ENCODE measurements around the gene PDE4B. TPM values are rescaled to one million over a fixed set of nuclear protein-coding genes. Genes with fewer than 3 reads are reported as not detected.

PDE4B gene
- total and polyA plus RNA-seq, 10 of the 15 experiments (the other 5 are each of a cell fraction or from before 2014, with no cell fraction given): 3.0 to 13.2 (median 5.7) TPM

DNA sequence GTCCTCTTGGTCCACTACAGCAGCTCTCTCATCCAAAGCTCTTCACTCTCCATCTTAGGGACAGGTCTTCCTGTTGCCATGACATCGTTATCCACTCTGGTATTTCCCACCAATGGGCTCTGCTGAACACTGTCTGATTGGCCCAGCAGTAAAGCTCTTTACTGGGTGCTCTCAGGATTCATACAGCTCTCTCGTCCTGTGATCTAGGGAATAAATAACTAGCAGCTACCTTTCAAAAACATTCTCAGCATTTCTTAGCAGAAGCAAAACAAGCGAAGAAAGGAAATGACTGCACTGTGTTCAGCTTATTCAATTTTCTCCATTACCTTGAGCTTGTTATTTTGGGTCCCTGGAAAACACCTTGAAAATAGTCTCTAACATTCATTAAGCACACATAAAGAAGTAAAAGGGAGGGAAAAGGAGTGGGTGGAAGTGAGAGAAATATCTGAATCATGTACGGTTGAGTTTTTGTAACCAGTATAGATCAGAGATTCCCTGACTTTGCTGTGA, 577.8 kb downstream of the PDE4B start (continued):
- TF ChIP-seq, protein P1, sequence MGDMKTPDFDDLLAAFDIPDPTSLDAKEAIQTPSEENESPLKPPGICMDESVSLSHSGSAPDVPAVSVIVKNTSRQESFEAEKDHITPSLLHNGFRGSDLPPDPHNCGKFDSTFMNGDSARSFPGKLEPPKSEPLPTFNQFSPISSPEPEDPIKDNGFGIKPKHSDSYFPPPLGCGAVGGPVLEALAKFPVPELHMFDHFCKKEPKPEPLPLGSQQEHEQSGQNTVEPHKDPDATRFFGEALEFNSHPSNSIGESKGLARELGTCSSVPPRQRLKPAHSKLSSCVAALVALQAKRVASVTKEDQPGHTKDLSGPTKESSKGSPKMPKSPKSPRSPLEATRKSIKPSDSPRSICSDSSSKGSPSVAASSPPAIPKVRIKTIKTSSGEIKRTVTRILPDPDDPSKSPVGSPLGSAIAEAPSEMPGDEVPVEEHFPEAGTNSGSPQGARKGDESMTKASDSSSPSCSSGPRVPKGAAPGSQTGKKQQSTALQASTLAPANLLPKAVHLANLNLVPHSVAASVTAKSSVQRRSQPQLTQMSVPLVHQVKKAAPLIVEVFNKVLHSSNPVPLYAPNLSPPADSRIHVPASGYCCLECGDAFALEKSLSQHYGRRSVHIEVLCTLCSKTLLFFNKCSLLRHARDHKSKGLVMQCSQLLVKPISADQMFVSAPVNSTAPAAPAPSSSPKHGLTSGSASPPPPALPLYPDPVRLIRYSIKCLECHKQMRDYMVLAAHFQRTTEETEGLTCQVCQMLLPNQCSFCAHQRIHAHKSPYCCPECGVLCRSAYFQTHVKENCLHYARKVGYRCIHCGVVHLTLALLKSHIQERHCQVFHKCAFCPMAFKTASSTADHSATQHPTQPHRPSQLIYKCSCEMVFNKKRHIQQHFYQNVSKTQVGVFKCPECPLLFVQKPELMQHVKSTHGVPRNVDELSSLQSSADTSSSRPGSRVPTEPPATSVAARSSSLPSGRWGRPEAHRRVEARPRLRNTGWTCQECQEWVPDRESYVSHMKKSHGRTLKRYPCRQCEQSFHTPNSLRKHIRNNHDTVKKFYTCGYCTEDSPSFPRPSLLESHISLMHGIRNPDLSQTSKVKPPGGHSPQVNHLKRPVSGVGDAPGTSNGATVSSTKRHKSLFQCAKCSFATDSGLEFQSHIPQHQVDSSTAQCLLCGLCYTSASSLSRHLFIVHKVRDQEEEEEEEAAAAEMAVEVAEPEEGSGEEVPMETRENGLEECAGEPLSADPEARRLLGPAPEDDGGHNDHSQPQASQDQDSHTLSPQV (IDR thresholded peaks at IDR 0.05): no peak
- peak; percentile 32 to 78 for TF ChIP-seq IKZF2 (IDR thresholded peaks at IDR 0.05)
- 0 out of 2 replicates have a peak, but pooled peaks have one; percentile 33 for TF ChIP-seq RUNX3 (IDR thresholded peaks at IDR 0.05; ENCODE audit: low read length)
- no peak for TF ChIP-seq BHLHE40 (IDR thresholded peaks at IDR 0.05; ENCODE audit: borderline replicate concordance in 1 of 2, low read depth in 2 of 2, low read length in 1 of 2)
- peak; percentile 60; the same call in 1 of the 2 replicates for TF ChIP-seq MEF2A (IDR thresholded peaks at IDR 0.05; ENCODE audit: insufficient read depth, low read depth, low read length)
- TF ChIP-seq CREB1 (IDR thresholded peaks at IDR 0.05; ENCODE audit: low read depth): 0 out of 2 replicates have a peak, but pooled peaks have one; percentile 42
- peak; percentile 63 for TF ChIP-seq RELA (IDR thresholded peaks at IDR 0.05; ENCODE audit: borderline replicate concordance, partially characterized antibody)
- TF ChIP-seq, protein P2, sequence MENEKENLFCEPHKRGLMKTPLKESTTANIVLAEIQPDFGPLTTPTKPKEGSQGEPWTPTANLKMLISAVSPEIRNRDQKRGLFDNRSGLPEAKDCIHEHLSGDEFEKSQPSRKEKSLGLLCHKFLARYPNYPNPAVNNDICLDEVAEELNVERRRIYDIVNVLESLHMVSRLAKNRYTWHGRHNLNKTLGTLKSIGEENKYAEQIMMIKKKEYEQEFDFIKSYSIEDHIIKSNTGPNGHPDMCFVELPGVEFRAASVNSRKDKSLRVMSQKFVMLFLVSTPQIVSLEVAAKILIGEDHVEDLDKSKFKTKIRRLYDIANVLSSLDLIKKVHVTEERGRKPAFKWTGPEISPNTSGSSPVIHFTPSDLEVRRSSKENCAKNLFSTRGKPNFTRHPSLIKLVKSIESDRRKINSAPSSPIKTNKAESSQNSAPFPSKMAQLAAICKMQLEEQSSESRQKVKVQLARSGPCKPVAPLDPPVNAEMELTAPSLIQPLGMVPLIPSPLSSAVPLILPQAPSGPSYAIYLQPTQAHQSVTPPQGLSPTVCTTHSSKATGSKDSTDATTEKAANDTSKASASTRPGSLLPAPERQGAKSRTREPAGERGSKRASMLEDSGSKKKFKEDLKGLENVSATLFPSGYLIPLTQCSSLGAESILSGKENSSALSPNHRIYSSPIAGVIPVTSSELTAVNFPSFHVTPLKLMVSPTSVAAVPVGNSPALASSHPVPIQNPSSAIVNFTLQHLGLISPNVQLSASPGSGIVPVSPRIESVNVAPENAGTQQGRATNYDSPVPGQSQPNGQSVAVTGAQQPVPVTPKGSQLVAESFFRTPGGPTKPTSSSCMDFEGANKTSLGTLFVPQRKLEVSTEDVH (IDR thresholded peaks at IDR 0.05; ENCODE audit: low read depth, partially characterized antibody): no peak
- no peak for TF ChIP-seq STAT1 (conservative IDR thresholded peaks at IDR 0.05)

All from GM12878 (cell line).